ENCODE results near the gene PSMD11.
"Not testable (repeated sequence)": the region's sequence is repeated elsewhere in the genome, so short reads cannot be mapped to it uniquely, and the experiment has no call there.

Gene PSMD11

DNA sequence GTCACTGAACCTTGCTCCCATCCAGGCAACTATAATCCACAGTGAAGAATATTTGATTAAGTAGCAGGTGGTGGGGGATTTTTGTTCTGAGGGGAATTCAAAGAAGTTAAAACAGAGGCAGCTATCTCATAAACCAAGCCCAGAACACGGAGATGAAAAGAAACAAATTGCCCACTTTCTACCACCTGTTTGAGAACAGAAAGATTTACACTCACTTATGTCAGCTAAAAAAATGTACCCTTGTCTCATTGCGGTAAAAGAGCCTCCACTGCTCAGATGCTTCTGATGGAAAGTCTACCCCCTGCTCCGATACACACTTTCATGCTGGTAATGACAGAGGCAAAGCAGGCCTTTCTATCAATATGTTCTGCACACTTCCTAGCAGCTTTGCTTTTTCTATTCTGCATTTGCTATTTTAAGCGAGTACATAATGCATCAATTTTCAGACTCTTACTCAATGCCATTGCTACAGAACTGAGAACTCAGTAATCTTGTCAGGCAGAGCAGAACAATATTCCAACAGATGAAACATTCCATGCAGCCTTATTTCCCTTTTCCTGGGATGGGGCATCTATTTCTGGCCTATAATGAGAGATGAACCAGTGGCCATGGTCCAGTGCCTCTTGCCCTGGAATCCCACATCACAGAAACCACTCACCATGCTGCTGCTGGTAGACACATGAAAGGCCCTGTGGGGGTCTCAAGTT, 71.5 kb downstream of the PSMD11 start:
- no peak for DNase-seq

DNA sequence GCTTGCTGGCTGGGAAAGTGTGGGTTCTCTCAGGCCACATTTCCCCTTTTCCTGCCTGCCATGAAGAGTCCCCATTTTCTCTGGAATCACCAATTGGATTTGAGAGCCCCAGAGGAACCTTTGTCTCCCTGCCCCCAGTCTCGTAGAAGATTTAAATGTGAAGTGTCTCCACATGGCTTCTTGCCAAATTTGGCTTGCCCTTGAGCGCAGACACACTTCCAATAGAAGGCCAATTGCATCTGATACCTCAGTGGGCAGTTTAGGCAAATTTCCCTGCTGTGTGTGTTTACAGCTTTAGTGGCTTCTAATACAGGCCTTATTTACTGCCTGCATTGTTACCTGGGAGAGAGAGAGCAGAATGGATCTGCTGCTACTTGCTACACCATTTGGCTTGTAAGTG, 72.1 kb downstream of the PSMD11 start:
- no peak for DNase-seq

DNA sequence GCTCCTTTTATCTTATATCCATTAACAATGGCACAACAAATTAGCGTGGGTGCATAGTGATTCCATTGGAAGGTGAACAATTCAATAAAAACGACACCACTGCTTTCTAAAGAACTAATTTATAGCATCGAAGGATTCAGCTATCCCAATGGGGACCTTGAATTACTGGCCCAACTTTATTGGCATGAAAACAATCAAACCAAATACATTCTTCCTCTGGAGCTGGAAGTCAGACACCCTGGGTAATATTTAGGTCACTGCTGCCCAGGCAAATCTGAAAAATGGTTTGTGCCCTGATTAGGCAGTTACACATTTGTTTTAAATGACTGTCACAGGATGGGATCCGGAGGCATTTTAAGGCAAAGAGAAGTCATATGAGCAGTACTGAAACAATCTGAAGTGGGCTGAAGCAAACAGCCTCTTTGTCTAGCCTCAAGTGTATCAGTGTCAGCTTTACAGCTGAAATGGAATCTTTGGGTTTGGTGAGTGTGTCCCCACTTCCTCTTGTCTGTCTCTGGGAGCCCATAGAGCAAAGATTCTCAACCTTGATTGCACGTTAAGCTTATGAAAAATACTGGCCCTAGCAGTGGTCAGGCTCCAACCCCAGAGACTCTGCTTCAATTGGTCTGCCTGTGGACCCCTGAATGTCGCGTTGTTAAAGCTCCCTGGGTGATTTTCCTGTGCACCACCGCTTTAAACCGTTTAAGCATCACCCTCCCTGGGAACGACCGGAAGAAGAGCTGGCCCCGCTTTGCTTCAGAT, 72.8 kb downstream of the PSMD11 start:
- peak in 1 of 2 donors; percentile 29 for DNase-seq

DNA sequence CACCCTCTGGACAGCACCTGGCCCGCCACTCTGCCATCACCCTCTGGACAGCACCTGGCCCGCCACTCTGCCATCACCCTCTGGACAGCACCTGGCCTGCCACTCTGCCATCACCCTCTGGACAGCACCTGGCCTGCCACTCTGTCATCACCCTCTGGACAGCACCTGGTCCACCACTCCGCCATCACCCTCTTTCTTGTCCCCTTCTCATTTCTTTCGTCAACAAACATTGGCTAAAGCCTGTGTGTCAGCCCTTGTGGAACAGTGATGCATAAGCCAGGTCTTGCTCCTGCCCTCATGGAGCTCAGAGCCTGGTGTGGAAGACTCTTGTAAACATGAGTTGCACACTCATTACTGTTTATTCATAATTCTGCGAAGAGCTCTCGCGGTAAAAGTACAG, 73.7 kb downstream of the PSMD11 start:
- no peak for DNase-seq

DNA sequence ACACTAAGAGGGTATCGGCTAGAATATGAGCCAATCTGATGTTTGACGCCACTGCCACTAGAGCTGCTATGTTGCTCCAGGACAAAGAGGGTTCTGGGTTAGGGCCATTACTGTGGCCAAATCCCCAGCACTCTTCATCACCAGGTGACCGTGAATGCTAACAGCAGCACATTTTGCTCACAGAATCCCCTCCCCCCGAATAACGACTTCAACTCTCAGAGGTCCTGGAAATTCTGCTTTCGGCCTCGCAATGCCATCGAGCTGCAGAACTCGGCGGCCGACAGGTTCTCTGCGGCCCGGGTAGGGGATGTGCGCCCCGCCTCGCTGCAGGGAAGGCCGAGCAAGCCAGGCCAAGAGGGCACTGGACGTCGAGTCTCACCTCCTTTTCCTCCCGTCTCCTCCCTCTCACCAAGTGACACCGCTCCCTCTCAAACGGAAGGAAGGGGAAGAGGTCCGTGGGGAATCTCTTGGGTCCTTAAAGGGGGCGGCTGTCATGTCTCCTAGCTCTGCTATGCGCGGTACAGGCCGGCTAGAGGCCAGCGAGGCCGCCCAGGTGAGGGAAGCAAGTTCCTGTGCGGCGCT, 74.4 kb downstream of the PSMD11 start:
- no peak for DNase-seq

DNA sequence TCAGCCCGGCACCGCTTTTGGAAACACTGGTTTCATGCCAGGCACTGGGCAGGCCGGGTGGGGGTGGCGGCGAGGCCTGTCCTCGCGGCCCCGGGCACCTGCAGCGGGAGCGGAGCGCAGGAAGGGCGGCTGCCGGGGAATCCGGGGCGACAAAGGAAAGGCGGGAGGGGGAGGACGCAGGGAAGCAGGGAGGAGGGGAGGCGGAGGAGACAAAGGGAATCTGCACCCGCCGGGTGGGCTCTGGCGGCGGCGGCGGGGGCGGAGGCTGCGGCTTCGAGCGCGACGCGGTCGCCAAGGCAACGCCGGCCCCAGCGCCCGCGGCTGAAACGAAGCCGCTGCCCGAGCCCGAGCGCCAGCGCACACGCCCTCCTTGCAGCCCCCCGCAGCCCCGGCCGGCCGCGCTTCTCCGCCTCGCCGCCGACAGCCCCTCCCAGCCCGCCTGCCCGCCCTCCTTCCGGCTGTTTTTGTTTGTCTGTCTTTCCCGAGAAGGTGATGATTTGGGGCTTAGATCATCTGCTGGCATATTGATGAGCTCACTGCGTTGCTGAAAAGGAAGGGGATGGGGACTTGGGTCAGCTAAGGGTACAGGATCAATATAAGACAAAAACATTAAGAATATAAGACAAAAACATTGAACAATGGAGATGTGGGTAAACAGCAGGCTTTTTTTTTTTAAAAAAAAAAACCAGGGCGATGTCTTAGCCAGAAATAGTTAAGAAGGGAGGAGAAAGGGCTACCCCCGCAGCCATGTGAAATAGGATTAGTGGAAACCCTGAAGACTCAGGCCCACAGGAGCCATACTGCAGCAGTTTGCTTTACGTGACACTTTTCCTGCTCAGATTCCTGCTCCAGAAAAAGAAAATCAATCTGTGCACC, 75.2 kb downstream of the PSMD11 start:
- DNase-seq: peak; percentile 76 to 87

DNA sequence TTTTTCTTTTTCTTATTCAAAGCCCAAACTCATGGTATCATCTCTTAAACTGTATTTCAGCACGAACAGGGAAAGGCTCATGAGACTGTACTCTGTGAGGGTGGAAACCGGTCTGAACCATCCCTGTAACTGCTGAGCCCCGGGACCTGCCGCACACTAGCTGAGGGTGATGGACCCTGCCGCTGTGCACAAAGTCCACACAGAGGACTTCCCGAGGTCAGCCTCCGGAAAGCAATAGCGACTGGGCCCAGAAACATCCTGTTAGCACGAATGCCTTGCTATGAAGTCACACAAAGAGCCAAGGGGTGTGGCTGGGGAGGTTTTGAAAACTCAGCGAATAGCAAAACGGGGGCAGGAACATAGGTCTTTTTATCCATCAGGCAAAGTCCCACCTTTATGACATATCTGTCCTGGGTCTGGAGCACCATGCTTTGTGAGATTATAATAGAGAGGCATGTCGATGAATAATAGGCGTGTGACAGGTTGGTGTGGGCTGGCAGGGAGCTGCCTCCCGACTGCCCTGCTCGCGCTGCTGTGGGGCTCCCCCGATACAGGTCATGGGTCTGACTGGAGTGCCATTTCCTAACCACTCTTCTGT, 75.9 kb downstream of the PSMD11 start:
- peak; percentile 67 to 80 for DNase-seq

DNA sequence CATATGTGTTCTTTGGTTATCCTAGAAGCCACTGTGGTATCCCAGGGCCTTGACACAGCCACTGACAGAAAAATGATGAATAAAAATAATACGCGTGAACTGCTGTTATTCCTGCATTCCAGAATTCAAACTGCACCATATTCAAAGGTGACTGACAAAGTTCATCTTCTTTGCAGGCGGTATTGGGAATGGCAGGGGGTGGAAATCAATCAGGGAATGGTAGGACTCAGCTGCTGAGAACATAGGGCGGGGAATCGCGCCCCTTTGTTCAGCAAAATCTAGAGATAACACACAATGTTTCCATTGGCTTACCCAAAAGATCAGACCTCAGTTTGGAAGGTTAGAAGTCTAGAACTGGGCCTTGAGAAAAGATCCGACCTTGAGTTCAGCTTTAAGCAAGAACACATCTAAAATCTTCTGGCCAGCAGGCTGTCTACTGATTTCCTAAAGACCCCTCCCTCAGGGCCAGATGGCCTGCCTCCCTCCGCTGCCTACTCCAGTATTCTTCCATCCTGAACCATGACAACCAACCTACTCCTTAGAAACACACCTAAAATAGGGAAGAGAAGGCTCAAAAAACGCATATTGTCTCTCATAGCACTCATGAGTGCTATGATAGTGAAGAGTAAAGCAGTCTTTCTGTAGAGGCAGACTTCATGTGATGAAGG, 76.6 kb downstream of the PSMD11 start:
- no peak for DNase-seq

DNA sequence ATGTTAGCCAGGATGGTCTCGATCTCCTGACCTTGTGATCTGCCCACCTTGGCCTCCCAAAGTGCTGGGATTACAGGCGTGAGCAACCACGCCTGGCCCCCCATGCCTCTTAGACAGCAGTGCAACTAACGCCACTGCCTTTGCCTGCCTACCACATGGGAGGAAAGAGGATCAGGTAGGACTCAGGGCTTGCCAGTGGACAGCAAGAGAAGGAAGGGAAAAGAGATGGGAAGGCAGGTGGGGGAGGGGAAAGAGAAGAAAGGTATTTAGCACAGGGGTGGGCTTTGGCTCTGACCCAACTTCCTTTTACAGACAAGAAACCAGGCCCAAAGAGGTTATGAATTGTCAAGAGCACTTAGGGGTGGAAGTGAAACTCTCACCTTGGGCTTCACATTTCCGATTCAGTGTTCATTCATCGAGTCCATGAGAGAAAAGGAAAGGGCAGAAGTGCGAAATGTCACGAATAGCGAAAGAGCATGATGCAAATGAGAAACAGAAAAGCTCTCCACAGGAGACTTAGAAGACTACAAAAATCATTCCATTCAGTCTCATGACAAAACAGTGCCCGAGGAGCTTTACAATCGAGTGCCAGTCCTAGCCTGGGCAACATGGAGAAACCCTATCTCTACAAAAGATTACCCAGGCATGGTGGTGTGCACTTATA, 78.8 kb downstream of the PSMD11 start:
- peak in 1 of 2 donors; percentile 61 for DNase-seq

DNA sequence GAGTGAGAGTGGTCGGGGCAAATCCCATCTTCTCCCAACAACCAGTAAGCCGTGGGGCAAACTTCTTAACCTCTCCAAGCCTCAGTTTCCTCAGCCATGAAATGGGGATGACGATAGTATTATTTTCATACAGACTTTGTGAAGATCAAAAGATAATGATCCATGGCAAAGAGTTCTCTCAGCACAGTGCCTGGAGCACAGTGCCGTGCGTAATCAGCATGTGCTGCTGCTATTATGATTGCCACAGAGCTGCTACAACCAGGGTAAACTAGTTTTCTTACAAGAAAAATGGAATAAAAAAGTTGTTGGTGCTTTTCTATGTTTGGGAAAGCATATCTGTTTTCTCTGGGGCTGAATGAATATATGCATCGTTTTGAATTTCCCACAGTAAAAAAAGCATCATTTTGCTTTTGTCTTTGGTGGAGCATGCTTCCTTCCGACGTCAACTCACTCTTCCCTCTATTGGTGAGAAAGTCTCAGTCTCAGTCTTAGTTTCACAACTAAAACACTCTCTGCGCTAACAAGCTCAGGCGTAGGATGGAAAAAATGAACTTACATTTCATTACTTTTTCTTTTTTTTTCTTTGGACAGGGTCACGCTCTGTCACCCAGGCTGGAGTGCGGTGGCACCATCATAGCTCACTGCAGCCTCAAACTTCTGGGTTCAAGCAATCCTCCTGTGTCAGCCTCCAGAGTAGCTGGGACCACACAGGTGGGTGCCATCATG, 79.7 kb downstream of the PSMD11 start:
- DNase-seq: peak in 1 of 2 donors; percentile 50

DNA sequence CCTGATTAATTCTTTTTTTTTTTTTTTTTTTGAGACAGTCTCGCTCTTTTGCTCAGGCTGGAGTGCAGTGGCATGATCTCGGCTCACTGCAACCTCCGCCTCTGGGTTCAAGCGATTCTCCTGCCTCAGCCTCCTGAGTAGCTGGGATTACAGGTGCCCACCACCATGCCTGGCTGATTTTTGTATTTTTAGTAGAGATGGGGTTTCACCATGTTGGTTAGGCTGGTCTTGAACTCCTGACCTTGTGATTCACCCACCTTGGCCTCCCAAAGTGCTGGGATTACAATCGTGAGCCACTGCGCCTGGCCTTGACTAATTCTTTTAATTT, 80.2 kb downstream of the PSMD11 start:
- DNase-seq: not testable (repeated sequence)

DNA sequence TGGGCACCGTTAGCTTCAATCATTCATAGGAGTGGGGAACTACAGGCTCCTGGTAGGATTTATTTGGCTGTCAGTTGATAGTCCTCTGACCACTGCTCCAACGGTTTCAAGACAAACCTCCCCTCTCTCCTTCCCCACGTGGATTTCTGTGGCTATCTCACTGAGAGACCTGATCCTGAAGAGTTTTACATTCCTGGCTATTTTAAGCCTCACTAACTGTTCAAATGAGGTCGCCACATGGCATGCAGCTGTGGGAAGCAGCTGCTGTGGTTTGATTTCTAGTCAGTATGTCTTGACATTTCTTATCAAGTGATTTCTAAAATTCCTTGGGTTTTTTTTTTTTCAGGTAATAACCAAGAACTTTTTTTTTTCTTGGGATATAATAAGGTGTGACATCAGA, 80.8 kb downstream of the PSMD11 start:
- DNase-seq: no peak

DNA sequence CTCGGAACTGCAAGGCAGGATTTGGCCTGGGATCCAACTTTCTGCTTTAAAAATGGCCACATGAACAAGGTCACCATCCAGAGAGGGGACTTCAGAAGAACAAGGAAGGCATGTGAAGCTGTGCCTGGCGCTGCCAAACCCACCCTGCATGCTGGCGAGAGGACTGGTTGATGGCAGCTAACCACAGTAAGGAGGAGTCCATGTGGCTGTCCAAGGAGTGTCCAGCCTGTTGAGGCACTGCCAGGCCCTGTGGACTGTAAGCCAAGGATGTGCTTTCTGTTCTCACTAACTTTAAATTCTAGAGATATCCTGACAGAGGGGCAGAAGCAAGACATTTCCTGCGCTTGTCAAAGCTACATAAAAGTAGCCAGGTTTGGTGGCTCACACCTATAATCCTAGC, 82.8 kb downstream of the PSMD11 start:
- DNase-seq: no peak

DNA sequence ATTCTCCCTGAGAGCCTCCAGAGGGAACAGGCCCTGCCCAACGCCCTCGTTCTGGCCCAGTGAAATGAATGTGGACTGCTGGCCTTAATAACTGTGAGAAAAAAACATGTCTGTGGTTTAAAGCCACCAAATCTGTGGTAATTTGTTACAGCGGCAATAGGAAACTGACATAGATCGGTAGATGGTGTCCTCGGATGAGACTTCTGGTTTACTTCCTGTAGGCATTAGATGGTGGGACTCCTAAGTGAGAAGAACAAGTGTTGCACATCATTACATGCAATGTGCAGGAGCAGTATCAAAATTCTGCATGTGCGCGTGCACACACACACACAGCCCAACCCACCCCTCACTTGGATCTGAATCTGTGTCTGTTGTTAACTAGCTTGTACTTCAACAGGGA, 84.5 kb downstream of the PSMD11 start:
- peak in 1 of 2 donors; percentile 33 for DNase-seq

DNA sequence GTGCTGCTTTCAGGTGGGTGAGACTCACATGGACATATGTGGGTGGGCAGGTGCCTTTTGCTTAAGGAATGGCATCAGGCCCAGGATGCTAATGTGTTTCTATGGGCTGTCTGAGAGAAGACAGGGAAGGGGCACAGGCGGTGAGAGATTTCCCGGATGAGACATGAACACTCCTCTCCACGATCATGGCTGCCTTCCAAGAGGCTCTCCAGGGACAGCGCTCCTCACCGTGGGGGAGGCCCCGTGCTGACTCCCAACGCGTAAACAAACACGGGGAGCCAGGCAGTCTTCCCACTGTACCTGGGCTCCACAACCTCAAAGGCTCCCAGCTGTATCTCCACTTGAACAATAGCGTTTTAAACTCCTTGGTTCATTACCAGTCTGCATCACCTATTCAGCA, 85.3 kb downstream of the PSMD11 start:
- no peak for DNase-seq

All from CD4-positive, alpha-beta T cell treated with Interleukin-4 for 1 hour (primary cell).